K562 (cell line): ENCODE data around the gene ZNF366. TPM values are rescaled to one million over a fixed set of nuclear protein-coding genes. Genes with fewer than 3 reads are reported as not detected.

ENCODE experiments used
- ATAC-seq: fragments of 200-7000 bp; cut with Tn5 transposase; 3 replicates; pipeline ENCODE4 v1.9.1; 2020; ENCODE audit warnings: moderate library complexity
- BruUV-seq: library from RNA; stranded (reverse); fragments of 400-500 nt; replicated peaks from 2 replicates; lab custom pipeline; 2021; lab: Mats Ljungman, UMichigan
- CTCF ChIA-PET: fragments of 300-600 bp; formaldehyde crosslinking; extraction: SDS; loops from one replicate; lab custom pipeline; 2021; ENCODE audit warnings: low intra/inter-chr PET ratio; lab: Yijun Ruan, JAX
- POLR2A ChIA-PET: fragments of 300-600, 350-650 bp; sonication (Branson Sonifier 250); formaldehyde crosslinking; extraction: SDS; loops from one replicate; lab custom pipeline; 2021; ENCODE audit warnings: antibody characterized with exemption, inconsistent platforms; lab: Yijun Ruan, JAX
- DNase-seq, 4 experiments: peaks; one replicate each; pipeline versions ENCODE4 v3.0.0 to v3.0.0-alpha.2; 2011 to 2018; ENCODE audit warnings: low spot score in 3 of 4, mixed read lengths in 3 of 4; ENCODE audit errors: extremely low read depth in 1 of 4
- FAIRE-seq: peaks from 2 replicates; lab custom pipeline; 2011; peaks lifted over from hg19 to GRCh38; lab: Jason Lieb, UNC
- H2AFZ ChIP-seq: 2 replicates; pipeline ENCODE4 v1.6.0; 2011; ENCODE audit warnings: low read depth, low read length, control low read depth, inconsistent platforms
- H3K27ac ChIP-seq: fragments of 200-600 bp; 3 replicates; pipeline ENCODE4 v1.8.0; 2011; ENCODE audit warnings: low read depth, mild to moderate bottlenecking, control low read depth, inconsistent platforms, low read length, moderate library complexity, mixed read lengths; ENCODE audit errors: extremely low read depth
- H3K27me3 ChIP-seq, 2 experiments: fragments of 300-600 bp in 1 of 2; 2 replicates in 1 of 2; 3 replicates in 1 of 2; pipeline versions ENCODE4 v1.6.0 to v1.8.0; 2011; ENCODE audit warnings: inconsistent platforms in 2 of 2, low read length in 2 of 2, mild to moderate bottlenecking in 1 of 2, mixed read lengths in 1 of 2, moderate library complexity in 1 of 2; ENCODE audit not compliant: control insufficient read depth in 2 of 2, insufficient read depth in 2 of 2
- H3K36me3 ChIP-seq: fragments of 300-600 bp; 3 replicates; pipeline ENCODE4 v1.8.0; 2011; ENCODE audit warnings: mild to moderate bottlenecking, low read length, inconsistent platforms; ENCODE audit not compliant: control insufficient read depth, insufficient read depth
- H3K4me1 ChIP-seq, 2 experiments: fragments of 200-600 bp in 1 of 2; replicated peaks in 1 of 2; 2 replicates in 1 of 2; 3 replicates in 1 of 2; pipeline versions ENCODE4 v1.5.1 to v1.8.0; 2011; ENCODE audit warnings: inconsistent platforms in 2 of 2, low read length in 2 of 2, mild to moderate bottlenecking in 1 of 2, mixed read lengths in 1 of 2, moderate library complexity in 1 of 2; ENCODE audit not compliant: control insufficient read depth in 2 of 2, insufficient read depth in 2 of 2
- H3K4me2 ChIP-seq: 2 replicates; pipeline ENCODE4 v1.6.1; 2011; ENCODE audit warnings: low read length, control low read depth, inconsistent platforms, mixed read lengths; ENCODE audit not compliant: insufficient read depth
- H3K4me3 ChIP-seq: fragments of 200-600 bp; sonication (generic), shearing (Covaris generic); 2 replicates; pipeline ENCODE4 v1.5.1; 2016; ENCODE audit warnings: control low read depth, inconsistent platforms
- H3K79me2 ChIP-seq: fragments of 200-600 bp; 3 replicates; pipeline ENCODE4 v1.8.0; 2011; ENCODE audit warnings: low read length, inconsistent platforms; ENCODE audit not compliant: control insufficient read depth, insufficient read depth
- H3K9ac ChIP-seq, 2 experiments: 2 replicates each; pipeline versions ENCODE4 v1.6.0 to v1.6.1; 2011; ENCODE audit warnings: low read depth in 2 of 2, low read length in 2 of 2, control low read depth in 1 of 2, inconsistent platforms in 1 of 2, mild to moderate bottlenecking in 1 of 2, mixed read lengths in 1 of 2; ENCODE audit not compliant: insufficient read depth in 1 of 2
- H3K9me1 ChIP-seq: one replicate; pipeline ENCODE4 v1.6.0; 2011; ENCODE audit warnings: inconsistent platforms, mild to moderate bottlenecking, low read length, moderate library complexity; ENCODE audit not compliant: control insufficient read depth, insufficient read depth
- H3K9me3 ChIP-seq: replicated peaks from 2 replicates; pipeline ENCODE4 v1.5.1; 2011; ENCODE audit warnings: low read depth, low read length, inconsistent platforms; ENCODE audit not compliant: control insufficient read depth, insufficient read depth
- H4K20me1 ChIP-seq: replicated peaks from 2 replicates; pipeline ENCODE4 v1.6.1; 2011; ENCODE audit warnings: low read length, inconsistent platforms, mixed read lengths; ENCODE audit not compliant: control insufficient read depth, insufficient read depth
- BHLHE40 ChIP-seq: IDR thresholded peaks from 2 replicates; pipeline ENCODE4 v1.6.1; 2011; ENCODE audit warnings: low read length, improper control_type of control experiment
- CSDE1 ChIP-seq, 2 experiments: fragments of 450-650 bp; IDR thresholded peaks; 2 replicates each; pipeline ENCODE4 v1.6.1; 2016; ENCODE audit warnings: mild to moderate bottlenecking in 1 of 2
- GABPB2 ChIP-seq: fragments of 250-450 bp; sonication (Bioruptor Pico); conservative IDR thresholded peaks from 2 replicates; pipeline ENCODE4 v1.5.1; 2021; ENCODE audit warnings: mild to moderate bottlenecking
- HDAC2 ChIP-seq: fragments of 450-650 bp; IDR thresholded peaks from 2 replicates; pipeline ENCODE4 v1.6.1; 2016; ENCODE audit warnings: mild to moderate bottlenecking
- HDAC6 ChIP-seq: IDR thresholded peaks from 2 replicates; pipeline ENCODE4 v1.6.1; 2012; ENCODE audit warnings: low read depth, mild to moderate bottlenecking, control low read depth, inconsistent platforms, low read length, moderate library complexity
- KLF16 ChIP-seq: IDR thresholded peaks from 2 replicates; pipeline ENCODE4 v1.6.1; 2016; ENCODE audit warnings: antibody characterized with exemption
- MAZ ChIP-seq, 2 experiments: fragments of 450-650 bp in 1 of 2; sonication (generic) in 1 of 2; formaldehyde crosslinking; IDR thresholded peaks in 1 of 2; conservative IDR thresholded peaks in 1 of 2; 2 replicates each; pipeline versions ENCODE4 v1.4.0 to v1.5.0; 2020; ENCODE audit warnings: mild to moderate bottlenecking in 1 of 2, missing genetic modification reagents in 1 of 2
- MTF1 ChIP-seq: fragments of 250-450 bp; sonication (Bioruptor Pico); IDR thresholded peaks from 2 replicates; pipeline ENCODE4 v1.9.0; 2021; ENCODE audit warnings: moderate library complexity, mild to moderate bottlenecking, inconsistent platforms, borderline replicate concordance
- NELFE ChIP-seq: IDR thresholded peaks from 2 replicates; pipeline ENCODE4 v1.6.1; 2011; ENCODE audit warnings: mild to moderate bottlenecking; ENCODE audit not compliant: insufficient read depth, insufficient read length
- NFIC ChIP-seq: fragments of 450-650 bp; IDR thresholded peaks from 2 replicates; pipeline ENCODE4 v1.6.1; 2017; ENCODE audit warnings: mild to moderate bottlenecking, inconsistent platforms
- ZNF717 ChIP-seq: fragments of 250-450 bp; sonication (Bioruptor Pico); IDR thresholded peaks from 2 replicates; pipeline ENCODE4 v1.5.0; 2021
- ZNF830 ChIP-seq: fragments of 250-450 bp; sonication (Bioruptor Pico); IDR thresholded peaks from 2 replicates; pipeline ENCODE4 v1.5.0; 2021; ENCODE audit warnings: mild to moderate bottlenecking
- in situ Hi-C: fragments of 300-500 bp; cut with MboI; formaldehyde crosslinking; loops from 4 replicates; pipeline ENCODE4 v1.15.0; 2018; ENCODE audit warnings: inconsistent platforms, mixed read lengths
- intact Hi-C: fragments of 100-400 bp; cut with micrococcal nuclease; formaldehyde crosslinking; loops from 2 replicates; pipeline ENCODE4 v1.14.2; 2022
- polyA plus RNA-seq, 8 experiments: library from polyadenylated mRNA; depleted of rRNA in 4 of 8; stranded (reverse) in 5 of 8; unstranded in 3 of 8; fragments of >200 nt; fragmentation: Nextera tagmentation in 2 of 8; fragmentation: Illumina TruSeq in 1 of 8; extraction: Ambion mirVana in 2 of 8; extraction: Trizol in 1 of 8; gene quantifications; 2 replicates each; pipeline versions ENCODE4 v1.2.1 to v1.2.3, GENCODE V29; 2011 to 2014; ENCODE audit warnings: inconsistent platforms in 1 of 8, missing spikeins in 1 of 8
- total RNA-seq, 7 experiments: library from RNA; depleted of rRNA in 6 of 7; stranded (reverse); fragments of >200 nt in 6 of 7; fragmentation: Illumina TruSeq in 2 of 7; extraction: Trizol in 2 of 7; gene quantifications; 2 replicates each; pipeline versions ENCODE4 v1.2.1 to v1.2.3, GENCODE V29; 2011 to 2021; ENCODE audit warnings: low replicate concordance in 1 of 7
- TF ChIP-seq, protein P1 (sequence below): fragments of 450-650 bp; formaldehyde crosslinking; IDR thresholded peaks from 2 replicates; pipeline ENCODE4 v1.4.0; 2022; ENCODE audit warnings: missing genetic modification characterization
- TF ChIP-seq, protein P2 (sequence below): fragments of 450-650 bp; IDR thresholded peaks from 2 replicates; pipeline ENCODE4 v1.6.1; 2016; ENCODE audit warnings: low read depth

ZNF366 gene
- total and polyA plus RNA-seq, 9 of the 15 experiments (the other 6 are each of a cell fraction or from before 2014, with no cell fraction given) = not detected

DNA sequence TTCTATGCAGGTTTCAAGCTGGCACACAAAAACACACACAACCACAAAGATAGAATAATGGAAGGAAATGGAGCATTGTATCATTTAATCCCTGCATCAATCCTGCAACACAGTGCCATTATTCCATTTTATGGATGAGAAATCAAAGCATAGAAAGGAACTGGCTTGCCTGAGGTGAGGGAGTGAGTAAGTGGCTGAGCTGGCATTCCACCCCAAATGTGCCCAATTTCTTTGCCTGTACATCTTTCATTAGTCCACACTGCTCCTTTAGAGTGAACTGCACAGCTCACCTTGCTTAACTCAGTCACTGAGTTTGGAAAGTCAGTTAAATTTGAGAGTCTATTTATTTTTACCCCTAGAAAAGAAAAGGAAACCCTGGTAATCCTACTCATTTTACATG, 28.9 kb downstream of the ZNF366 start:
- TF ChIP-seq KLF16 (no peak), CSDE1 (IDR thresholded peaks at IDR 0.05) (no peak), ZNF830 (no peak), HDAC6 (no peak), NELFE (no peak), MAZ (CRISPR knock-in tag; conservative IDR thresholded peaks at IDR 0.05 in 1 of 2, IDR thresholded peaks at IDR 0.05 in 1 of 2) (no peak), HDAC2 (no peak), BHLHE40 (no peak), GABPB2 (CRISPR knock-in tag) (no peak), ZNF717 (CRISPR knock-in tag) (no peak), NFIC (no peak), MTF1 (CRISPR knock-in tag) (no peak)
- TF ChIP-seq, protein P1, sequence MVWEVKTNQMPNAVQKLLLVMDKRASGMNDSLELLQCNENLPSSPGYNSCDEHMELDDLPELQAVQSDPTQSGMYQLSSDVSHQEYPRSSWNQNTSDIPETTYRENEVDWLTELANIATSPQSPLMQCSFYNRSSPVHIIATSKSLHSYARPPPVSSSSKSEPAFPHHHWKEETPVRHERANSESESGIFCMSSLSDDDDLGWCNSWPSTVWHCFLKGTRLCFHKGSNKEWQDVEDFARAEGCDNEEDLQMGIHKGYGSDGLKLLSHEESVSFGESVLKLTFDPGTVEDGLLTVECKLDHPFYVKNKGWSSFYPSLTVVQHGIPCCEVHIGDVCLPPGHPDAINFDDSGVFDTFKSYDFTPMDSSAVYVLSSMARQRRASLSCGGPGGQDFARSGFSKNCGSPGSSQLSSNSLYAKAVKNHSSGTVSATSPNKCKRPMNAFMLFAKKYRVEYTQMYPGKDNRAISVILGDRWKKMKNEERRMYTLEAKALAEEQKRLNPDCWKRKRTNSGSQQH (CRISPR knock-in tag) = no peak
- TF ChIP-seq, protein P2, sequence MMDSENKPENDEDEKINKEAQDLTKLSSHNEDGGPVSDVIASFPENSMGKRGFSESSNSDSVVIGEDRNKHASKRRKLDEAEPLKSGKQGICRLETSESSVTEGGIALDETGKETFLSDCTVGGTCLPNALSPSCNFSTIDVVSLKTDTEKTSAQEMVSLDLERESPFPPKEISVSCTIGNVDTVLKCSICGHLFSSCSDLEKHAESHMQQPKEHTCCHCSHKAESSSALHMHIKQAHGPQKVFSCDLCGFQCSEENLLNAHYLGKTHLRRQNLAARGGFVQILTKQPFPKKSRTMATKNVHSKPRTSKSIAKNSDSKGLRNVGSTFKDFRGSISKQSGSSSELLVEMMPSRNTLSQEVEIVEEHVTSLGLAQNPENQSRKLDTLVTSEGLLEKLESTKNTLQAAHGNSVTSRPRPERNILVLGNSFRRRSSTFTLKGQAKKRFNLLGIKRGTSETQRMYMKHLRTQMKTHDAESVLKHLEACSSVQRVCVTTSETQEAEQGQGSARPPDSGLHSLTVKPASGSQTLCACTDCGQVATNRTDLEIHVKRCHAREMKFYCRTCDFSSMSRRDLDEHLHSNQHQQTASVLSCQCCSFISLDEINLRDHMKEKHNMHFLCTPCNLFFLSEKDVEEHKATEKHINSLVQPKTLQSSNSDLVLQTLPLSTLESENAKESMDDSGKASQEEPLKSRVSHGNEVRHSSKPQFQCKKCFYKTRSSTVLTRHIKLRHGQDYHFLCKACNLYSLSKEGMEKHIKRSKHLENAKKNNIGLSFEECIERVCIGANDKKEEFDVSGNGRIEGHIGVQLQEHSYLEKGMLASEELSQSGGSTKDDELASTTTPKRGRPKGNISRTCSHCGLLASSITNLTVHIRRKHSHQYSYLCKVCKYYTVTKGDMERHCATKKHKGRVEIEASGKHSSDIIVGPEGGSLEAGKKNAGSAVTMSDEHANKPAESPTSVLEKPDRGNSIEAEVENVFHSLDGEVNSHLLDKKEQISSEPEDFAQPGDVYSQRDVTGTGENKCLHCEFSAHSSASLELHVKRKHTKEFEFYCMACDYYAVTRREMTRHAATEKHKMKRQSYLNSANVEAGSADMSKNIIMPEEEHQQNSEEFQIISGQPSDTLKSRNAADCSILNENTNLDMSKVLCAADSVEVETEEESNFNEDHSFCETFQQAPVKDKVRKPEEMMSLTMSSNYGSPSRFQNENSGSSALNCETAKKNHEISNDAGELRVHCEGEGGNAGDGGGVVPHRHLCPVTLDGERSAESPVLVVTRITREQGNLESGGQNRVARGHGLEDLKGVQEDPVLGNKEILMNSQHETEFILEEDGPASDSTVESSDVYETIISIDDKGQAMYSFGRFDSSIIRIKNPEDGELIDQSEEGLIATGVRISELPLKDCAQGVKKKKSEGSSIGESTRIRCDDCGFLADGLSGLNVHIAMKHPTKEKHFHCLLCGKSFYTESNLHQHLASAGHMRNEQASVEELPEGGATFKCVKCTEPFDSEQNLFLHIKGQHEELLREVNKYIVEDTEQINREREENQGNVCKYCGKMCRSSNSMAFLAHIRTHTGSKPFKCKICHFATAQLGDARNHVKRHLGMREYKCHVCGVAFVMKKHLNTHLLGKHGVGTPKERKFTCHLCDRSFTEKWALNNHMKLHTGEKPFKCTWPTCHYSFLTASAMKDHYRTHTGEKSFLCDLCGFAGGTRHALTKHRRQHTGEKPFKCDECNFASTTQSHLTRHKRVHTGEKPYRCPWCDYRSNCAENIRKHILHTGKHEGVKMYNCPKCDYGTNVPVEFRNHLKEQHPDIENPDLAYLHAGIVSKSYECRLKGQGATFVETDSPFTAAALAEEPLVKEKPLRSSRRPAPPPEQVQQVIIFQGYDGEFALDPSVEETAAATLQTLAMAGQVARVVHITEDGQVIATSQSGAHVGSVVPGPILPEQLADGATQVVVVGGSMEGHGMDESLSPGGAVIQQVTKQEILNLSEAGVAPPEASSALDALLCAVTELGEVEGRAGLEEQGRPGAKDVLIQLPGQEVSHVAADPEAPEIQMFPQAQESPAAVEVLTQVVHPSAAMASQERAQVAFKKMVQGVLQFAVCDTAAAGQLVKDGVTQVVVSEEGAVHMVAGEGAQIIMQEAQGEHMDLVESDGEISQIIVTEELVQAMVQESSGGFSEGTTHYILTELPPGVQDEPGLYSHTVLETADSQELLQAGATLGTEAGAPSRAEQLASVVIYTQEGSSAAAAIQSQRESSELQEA = no peak
- ChIA-PET CTCF (no interaction called here), POLR2A (no interaction called here)
- Histone ChIP-seq H2AFZ (no peak overlapping the region; the same call in 1 of the 2 replicates), H3K9me3 (no peaks in the 10 kb centered on the region), H3K27ac (no peak overlapping the region), H3K9ac (no peak overlapping the region), H3K4me3 (no peak overlapping the region), H3K27me3 (no peaks in the 10 kb centered on the region), H3K4me2 (no peak overlapping the region), H3K9me1 (no peaks in the 10 kb centered on the region), H3K36me3 (no peaks in the 10 kb centered on the region), H3K4me1 (peaks cover 0 to 3% of the 10 kb centered on the region in 2 experiments; a peak in 1 of 5 replicates), H3K79me2 (no peaks in the 10 kb centered on the region), H4K20me1 (no peaks in the 10 kb centered on the region)
- DNase-seq (no peak), FAIRE-seq (no peak), ATAC-seq (no peak)
- in situ Hi-C loops = no loop called here
- intact Hi-C loops = no loop called here
- no TSS peak for BruUV-seq
